Measurements from ENCODE around the gene FMNL2.

FMNL2 gene

DNA sequence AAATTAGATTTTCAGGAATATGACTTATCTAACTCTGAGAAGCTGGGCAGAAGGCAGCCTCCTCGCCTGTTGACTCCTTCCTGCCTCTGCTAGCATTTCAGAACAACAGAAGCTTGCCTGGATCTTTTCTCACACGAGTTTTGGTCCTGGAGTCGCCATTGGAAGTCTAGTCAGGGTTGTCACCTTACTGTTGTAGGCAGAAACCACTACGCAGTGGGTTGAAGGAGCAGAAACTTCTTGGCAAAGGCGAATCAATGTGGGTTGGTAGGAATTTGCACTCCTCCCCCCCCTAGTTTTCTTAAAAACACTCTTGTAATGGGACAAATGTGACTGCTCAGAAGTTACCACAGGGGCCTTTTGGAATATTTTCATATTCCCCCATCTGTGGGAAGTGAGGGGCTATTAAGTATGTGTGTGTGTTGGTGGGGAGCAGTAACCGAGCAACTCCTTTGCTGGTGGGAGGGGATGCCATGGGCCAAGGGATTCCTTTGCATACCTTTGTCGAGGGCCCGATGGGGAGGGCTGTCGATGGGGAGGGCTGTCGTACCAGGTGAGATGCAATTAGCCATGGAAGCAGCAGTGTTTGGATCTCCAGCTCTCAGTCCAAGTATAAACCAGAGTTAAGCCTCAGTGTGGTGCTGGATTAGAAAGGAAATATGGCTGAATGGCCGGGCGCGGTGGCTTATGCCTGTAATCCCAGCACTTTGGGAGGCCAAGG is 117.4 kb downstream of the FMNL2 start:
- no peak for DNase-seq

DNA sequence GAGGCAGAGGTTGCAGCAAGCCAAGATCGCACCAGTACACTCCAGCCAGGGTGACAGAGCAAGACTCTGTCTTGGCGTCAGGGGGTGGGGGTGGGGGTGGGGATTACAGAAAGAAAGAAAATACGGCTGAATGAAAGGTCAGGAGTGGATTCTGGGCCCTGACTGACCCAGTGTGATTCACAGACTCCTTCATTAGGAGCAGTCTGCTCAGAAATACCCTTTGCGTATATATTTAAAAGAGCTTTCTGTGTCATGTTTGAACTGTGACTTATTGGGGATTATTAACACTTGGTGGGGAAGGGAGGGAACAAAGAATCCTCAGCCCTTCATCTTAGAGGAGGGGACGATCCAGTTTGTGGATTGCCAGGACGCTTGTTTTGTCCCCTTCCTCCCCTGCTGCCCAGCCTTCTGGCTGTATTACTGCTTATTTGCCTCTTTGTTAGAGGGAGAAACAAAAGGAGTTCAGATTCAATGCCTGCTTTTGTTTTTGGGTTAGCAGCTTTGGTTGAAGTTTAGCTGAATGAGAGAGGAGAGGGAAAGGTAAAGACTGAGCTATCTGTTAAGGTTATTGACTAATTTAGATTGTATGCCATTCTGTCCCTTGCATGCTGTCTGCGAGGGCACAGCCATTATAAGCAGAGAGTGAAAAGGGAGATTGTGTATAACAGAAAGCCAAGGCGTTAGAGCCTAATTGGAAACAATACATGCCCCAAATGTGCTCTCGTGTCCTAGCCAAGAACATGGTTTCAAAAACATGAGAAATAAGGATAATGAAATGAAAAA is 118.3 kb downstream of the FMNL2 start:
- DNase-seq = no peak

DNA sequence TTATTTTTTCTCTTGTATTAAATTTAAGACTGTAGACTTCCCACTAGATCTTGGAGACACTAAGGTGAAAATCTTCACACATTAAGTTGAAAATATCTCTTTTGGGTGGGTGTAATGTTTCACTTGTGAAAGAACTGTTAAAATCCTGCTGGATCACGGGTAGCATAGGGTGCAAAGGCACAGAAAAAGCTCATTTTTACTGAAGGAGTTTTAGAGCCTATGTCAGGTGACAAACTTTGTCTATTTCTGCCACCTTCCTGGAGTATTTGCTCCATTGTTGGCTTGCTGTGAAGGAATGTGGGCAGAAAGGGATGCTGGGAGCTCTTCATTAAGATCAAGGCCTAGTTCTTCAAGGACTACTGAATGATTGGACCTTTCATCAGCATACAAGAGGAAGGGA is 119.4 kb downstream of the FMNL2 start:
- DNase-seq = no peak

DNA sequence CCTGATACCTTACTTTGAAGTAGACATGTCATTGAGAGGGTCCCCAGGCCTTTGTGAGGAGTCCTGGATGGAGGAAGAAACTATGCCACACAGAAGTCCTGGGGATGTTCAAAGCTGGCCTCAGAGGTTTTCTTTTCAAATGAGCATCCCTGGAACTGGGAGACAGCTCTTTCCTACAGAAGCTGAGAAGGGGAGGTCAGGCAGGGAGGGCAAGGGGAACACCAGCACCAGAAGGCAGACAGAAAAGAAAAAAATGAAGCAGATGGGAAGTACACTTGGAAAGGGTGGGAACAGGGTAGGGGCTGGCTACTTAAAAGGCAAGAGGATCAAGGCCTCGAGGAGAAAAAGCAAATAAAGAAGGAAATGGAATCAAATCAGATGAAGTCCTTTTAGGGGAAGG is 120.0 kb downstream of the FMNL2 start:
- DNase-seq = no peak

DNA sequence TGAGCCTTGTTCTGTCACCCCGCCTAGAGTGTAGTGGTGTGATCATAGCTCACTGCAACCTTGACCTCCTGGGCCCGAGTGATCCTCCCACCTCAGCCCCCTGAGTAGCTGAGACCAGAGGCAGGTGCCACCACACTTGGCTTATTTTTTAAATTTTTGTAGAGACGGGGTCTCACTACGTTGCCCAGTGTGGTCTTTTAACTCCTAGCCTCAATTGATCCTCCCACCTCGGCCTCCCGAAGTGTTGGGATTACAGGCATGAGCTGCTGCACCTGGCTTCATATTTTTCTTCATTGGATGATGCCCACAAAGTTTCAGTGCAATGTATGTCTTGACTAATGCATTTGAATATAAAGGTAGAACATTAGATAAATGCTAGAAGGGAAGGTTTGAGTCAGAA is 120.8 kb downstream of the FMNL2 start:
- DNase-seq = no peak

DNA sequence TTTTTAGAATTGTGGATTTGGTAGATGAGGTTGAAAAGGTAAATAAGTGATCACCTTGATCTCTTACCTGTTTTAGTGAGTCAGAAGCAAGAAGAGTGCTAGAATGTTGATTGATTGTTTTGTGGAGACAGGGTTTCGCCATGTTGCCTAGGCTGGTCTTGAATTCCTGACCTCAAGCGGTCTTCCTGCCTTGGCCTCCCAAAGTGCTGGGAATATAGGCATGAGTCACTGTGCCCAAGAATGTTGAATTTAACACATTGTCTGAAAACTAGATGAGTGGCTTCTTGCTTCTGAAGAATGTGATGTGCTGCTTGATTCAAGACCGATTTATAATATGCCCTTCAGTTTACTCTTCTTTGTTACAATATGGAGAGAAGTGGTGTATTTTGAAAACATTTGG is 121.3 kb downstream of the FMNL2 start:
- no peak for DNase-seq

DNA sequence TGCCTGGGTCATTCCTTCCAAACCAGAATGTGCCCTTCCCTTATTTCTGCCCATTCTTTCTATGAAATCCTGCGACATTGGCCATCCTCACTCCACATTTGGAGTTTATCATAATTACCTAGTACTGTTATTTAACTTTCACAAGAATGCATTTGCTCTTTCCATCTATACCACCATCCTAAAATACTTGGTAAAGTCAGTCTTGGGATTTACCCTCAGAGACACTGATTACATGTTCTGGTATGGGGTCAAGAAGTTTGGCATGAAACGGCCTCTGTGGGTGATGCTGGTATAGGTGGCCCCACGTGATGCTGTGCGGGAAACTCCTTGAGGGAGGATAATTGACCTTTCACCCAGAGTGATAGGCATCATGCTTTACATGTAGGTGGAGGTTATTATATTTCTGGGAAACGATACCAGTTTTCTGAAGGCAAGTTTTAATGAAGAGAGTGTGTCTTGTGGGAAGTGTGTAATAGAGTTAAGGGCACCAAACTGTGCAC is 123.5 kb downstream of the FMNL2 start:
- no peak for DNase-seq

DNA sequence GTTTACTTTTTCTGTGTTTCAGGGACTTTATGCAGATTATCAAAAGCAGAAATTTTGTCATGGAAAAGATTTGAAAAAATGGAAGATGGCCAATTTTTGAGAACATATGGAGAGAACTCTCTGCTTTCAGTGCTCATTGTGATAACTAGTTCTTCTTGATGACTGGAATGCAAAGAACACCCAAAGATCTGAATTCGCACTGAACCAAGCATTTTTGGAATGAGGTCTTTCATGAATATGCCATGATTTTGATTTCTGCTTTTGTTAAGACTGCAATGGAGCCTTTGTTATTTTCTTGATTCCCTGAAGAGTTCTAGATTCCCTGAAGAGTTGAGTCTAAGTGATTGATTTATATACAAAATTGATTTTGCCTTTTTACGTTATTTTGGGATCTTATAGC is 124.1 kb downstream of the FMNL2 start:
- DNase-seq = no peak

DNA sequence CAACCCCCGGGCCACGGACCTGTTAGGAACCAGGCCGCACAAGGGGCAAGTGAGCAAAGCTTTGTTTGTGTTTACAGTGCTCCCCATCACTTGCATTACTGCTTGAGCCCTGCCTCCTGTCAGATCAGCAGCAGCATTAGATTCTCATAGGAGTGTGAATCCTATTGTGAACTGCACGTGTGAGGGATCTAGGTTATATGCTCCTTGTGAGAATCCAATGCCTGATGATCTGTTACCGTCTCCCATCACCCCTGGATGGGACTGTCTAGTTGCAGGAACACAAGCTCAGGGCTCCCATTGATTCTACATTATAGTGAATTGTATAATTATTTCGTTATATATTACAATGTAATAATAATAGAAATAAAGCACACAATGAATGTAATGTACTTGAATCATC is 125.6 kb downstream of the FMNL2 start:
- DNase-seq = no peak

DNA sequence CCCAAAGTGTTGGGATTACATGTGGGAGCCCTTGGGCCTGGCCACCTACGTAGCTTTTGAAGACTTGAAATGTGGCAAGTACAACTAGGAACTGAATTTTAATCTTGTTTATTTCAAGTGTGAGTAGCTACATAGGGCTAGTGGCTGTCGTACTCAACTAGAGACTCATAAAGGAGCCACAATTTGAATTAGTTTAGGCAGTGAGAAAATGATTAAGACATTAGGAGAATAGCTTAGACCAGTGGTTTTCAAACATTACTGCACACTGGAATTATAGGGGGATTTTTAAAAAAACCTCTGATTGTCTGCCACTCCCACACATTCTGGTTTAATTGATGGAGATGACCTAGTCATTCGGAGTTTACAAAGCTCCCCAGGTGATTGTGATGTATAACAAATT is 127.1 kb downstream of the FMNL2 start:
- DNase-seq = no peak

DNA sequence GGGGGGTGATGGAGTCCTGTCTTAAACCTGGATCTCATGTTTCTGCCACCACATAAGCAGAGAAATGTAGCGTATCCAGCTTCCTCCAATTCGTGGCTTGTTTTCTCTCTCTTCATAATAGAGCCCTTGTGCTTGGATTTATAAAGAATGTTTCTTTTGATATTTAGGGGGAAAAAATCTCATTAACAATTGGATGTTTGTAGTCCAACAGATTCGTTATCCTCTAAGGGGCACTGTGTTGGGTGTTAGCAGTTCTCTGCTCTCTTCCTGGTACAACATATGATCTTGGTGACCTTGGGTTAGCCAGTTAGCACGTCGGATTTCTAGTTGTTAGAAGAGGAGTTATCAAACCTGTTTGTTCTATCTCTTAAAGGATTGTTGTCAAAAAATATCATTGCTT is 127.8 kb downstream of the FMNL2 start:
- DNase-seq = no peak

DNA sequence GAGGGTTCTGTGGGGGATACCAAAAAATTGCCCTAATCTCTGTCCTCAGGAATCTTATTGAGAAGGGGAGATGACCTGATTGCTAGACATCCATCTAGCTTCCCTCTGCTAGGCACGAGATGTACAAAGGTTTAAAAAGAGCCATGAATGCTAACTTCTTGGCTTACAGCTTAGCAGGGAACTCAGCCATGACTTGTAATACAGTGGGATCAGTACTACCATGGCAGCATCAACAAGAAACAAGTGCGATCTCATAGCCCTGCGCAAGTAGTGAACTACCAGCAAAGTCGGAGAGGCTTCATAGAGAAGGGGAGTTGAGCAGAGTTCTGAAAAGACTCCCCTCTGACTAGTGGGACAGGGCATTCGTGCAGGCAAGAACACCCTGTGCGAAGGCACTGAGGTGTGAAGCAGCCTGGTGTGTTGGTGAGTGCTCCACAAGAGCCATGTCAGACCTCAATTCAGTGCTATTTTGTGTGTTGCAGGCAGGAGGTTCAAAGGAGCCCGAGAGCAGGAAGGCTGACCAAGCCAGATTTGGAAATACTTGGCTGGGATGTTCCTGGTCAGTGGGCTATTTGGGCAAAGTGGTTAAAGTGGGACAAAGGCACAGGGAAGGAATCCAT is 130.0 kb downstream of the FMNL2 start:
- DNase-seq = no peak

DNA sequence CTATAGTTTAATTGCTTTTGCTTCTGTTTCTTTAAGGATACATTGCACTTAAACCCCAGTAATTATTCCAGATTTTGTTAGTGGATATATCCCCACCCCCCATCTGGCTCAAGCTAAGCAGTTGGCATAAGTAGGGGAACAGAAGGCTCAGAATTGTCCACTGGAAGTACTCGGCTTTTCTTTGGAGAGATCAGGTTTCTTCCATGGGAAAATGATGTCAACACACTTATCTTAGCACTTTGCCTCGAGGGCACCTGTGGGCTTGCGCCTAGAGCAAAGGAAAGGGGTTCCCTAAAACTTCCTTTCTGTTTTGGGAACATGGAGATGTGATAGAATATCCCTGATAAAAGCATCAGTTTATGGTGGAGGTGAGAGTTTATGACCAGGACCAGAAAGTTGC is 130.6 kb downstream of the FMNL2 start:
- DNase-seq = peak; percentile 50

DNA sequence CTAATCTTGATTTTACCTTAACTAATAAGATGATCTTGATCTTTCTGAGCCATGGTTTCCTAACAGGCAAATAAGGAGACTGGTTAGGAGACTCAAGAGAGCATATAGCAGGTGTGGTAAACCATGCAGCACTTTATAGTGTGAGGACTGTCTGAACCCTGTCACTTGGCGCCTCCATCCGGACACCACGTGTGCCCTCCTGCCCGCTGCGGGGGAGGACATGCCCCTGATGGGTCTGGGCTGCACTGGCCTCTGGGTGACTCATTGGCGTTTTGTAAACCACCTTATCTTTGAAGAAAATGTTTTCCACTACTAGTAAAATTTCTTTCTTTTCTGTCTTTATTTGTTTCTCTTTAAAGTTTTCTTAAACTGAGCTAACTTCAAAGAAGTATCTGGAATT is 131.1 kb downstream of the FMNL2 start:
- DNase-seq = no peak

DNA sequence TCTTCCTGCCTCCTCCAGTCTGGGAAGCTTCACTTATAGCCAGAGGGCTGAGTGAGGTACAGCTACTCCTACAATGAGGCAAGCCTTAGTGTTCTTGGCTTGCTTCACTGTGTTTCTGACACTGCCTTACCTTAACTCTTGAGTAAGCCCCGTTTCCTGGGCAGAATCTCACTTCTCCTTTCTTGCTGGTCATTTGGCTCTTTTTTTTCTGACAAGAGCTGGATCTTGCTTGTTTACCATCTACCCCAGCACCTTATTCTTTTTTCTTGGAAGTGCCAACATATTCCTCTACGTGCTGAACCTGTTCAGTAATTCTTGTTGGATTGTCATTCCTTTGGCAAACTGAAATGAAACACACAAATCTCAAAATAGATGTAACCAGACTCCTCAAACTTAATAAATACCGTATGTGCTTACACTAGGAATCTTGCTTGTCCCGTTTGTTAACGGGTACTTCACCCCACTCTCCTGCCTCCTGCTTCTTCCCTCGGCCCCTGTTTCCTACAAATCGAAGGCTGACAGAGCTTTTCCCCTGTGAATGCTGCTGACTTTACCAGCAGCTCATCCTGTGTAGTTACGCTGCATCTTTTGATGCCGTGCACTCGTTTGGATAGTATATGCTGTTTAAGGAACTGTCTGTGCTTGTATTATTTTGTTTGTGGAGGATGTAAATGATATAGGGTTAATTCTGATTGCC is 132.2 kb downstream of the FMNL2 start:
- no peak for DNase-seq

DNA sequence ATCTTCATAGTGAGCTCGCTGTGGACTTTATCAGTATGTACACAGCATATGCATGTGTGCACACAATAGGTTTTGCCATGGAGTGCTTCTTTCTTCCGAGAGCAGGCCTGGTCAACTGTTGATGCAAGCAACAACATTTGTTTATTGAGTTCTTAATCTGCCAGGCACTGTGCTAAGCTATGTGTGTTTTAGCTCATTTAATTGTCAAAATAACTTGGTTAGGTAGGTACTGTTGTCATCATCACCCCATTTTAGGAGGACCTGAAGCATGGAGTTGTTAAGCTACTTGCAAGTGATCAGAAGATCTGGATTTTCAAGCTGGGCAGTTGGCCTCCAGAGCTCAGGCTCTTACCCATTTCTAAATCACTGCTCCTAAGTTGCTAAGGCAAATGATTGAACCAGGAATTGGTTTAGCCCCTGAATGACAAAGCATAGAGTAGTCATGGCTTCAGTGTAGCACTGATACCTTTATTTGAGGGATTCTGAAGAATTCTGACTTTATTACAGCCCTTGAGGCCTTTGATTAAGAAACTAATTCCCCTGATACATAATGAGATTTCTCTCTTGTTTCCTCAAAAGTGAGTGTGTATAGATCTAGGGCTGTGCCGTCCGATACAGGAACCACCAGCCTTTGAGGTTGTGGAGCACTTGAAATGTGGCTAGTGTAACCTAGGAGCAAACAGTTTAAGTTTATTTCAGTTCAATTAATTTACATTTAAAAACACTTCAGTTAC is 132.9 kb downstream of the FMNL2 start:
- no peak for DNase-seq

DNA sequence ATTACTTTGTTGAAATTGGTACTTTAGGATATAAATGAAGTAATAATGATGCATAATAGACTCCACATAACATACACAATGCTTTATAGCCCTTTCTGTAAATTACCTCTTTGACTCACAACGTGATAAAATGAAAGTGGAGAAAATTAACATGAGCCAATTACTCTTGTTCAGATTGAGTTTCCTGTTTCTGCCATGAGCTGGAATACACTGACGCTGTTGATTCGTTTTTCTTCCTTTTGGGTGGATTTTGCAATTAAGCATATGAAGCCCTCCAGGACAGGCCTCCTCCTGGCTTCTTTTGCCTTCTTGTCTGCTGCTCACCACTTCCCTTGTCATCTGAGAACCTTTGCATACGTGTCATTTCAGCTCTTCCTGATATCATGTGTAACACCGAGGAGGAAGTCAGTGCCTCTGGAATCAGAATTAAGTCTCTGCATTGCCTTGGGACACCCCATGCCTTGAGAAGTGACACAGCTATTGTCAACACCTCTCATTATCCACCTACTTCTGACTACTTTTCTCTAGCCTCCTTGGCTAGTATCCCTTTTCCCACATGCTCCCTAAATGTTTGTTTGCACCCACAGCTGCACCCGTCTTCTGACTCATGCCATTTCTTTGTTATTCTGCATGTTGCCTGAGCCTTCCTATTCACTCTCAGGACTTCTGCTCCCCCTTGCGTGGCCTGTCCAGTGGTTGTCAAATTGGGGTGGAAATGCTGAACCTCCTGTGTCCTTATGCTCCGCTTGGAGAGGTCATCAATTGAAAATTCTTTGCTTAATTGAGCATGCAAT is 134.1 kb downstream of the FMNL2 start:
- no peak for DNase-seq

DNA sequence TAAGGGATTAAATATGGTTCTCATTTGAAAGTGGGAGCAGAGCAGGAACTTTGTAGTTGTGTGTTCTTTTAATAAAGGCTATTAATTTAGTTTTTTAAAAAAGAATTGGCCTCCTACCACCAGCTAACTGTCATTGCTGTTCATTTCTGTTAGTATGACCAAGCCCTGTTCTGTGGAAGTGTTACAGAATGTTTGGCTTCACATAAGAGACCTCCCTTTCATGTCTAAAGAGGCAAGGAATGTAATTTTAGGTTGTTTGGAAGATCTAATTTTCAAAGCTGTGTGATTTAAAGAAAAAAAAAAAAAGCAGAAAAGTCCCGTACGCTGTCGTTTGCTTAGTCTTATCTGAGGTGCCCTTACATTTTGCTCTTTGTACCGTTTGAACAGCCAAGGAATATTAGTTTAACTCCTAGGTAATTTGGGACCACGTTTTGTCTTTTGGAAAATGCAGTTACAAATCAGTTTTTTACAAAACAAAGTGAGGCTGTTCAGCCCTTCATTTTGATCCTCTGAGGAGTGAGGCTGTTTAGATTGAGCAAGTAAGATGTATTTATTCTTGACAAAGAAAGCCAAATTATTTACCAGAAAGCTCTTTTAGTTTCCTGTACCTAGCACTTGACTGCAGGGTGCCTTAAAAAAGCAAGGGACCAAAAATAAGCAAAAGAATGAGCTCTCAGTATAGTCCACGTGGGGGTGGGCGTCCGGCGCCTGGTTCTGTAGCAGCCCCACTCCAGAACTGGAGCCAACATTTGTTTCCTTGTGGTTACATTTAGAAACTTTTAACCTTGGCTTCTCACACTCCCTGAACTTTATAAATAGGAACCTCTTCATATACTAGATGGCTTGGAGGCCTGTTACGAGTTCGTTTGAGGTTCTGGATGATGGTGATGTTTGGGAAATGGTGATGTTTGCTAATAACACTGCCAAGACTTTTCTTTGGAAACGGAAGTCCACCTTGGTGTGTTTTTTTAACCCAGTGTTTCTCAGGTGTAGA is 136.2 kb downstream of the FMNL2 start:
- no peak for DNase-seq

DNA sequence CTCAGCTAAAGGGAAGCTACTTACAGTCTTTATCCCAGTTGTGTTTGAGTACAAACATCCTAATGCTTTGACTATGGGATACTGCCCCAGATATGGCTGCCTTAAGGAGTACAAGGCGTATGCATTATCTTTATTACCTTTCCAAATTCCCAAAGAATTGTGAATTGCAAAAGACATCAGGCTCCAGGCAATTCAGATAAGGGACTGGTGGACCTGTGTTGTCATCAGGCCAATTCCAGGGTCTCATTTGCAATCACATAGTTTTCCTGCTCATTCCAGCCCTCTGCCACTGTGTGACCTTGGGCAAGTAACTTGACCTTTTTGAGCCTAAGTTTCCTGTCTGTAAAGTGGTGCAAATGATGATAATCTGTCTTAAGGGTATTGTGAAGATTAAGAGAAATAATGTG is 137.5 kb downstream of the FMNL2 start:
- DNase-seq = no peak

DNA sequence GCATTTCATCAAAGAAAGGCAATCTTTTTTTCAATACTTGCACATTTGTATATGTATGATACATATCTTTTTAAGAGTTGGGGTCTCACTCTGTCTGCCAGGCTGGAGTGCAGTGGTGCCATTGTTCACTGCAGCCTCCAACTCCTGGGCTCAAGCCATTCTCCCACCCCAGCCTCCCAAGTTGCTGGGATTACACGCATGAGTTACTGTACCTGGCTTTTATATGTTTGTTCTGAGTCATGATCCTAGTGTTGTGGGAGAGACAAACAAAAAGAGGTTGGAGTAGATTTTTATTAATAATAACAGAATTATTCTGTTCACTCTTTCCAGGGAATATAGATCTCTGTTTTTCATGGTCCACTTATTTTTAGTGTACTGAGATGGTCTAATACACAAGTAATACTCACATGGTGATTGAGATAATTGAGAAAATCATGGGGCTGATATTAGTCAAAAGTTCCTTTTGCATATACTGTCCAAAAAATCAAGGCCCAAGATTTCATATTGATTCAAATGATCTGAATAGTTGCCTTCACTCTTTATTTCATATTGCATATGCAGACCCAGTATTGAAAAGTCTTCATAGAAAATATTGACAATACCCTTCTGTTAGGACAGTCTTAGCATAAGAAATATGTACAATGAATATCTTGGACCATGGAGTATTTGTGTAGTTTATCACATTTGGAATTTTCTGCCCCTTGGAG is 138.3 kb downstream of the FMNL2 start:
- no peak for DNase-seq
